Epidermal melanocyte (primary cell): ENCODE measurements around the gene ECE1.
"Not testable (repeated sequence)": the region's sequence is repeated elsewhere in the genome, so short reads cannot be mapped to it uniquely, and the experiment has no call there.

Experiments used
- DNase-seq: peaks from one replicate; pipeline ENCODE4 v3.0.0; 2011; ENCODE audit warnings: low spot score; ENCODE audit not compliant: insufficient read length

The ECE1 gene

GRCh38 chr1:21292984-21293536, 2.8 kb upstream of the ECE1 start:
- DNase-seq = no peak

DNA sequence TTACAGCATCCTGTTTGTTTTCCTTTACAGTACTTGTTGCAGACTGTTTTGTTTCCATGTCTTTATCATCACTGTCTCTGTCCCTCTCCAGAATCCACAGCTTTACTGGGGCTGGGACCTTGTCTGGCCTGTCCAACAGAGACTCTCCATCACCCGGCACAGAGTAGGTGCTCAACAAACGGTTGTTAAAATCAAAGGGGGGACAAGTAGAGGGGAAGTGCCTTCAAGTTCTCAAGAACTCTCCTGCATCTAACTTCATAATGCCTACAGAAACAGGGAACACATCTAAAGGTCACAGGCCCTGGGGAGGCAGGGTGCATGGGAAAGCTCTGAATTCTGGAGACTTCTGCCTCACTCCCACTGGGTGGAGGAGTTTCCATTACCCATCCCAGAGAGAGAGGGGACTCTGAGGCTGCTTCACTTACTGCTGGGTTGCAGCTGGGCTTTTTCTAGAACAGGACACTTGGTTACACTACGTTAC, 2.3 kb upstream of the ECE1 start:
- DNase-seq = no peak

DNA sequence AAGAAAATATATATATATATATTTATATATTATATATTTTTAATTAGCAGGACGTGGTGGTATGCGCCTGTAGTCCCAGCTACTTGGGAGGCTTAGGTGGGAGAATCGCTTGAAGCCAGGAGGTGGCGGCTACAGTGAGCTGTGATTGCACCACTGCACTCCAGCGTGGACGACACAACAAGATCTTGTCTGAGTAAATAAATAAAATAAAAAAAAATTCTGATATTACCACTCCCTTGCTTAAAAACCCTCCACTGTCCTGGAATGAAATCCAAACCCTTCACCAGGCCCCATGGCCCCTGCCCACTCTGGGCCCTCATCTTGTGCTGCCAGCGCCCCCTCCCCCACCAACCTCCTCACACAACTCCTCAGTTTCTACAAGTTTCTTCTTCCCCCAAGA, 1.7 kb upstream of the ECE1 start:
- DNase-seq = no peak

- DNase-seq = no peak
These were observed 921 bp upstream of the ECE1 start for GRCh38 chr1:21291184-21291583.

- DNase-seq = no peak
These were observed 282 bp upstream of the ECE1 start for GRCh38 chr1:21290546-21290944.

GRCh38 chr1:21289127-21289526, 1.1 kb downstream of the ECE1 start:
- DNase-seq = no peak

- DNase-seq = no peak
These were observed 2.3 kb downstream of the ECE1 start for GRCh38 chr1:21287905-21288514.

- not testable (repeated sequence) for DNase-seq
These were observed 4.9 kb downstream of the ECE1 start for GRCh38 chr1:21285386-21285785.

GRCh38 chr1:21285055-21285372, 5.2 kb downstream of the ECE1 start:
- DNase-seq = no peak

DNA sequence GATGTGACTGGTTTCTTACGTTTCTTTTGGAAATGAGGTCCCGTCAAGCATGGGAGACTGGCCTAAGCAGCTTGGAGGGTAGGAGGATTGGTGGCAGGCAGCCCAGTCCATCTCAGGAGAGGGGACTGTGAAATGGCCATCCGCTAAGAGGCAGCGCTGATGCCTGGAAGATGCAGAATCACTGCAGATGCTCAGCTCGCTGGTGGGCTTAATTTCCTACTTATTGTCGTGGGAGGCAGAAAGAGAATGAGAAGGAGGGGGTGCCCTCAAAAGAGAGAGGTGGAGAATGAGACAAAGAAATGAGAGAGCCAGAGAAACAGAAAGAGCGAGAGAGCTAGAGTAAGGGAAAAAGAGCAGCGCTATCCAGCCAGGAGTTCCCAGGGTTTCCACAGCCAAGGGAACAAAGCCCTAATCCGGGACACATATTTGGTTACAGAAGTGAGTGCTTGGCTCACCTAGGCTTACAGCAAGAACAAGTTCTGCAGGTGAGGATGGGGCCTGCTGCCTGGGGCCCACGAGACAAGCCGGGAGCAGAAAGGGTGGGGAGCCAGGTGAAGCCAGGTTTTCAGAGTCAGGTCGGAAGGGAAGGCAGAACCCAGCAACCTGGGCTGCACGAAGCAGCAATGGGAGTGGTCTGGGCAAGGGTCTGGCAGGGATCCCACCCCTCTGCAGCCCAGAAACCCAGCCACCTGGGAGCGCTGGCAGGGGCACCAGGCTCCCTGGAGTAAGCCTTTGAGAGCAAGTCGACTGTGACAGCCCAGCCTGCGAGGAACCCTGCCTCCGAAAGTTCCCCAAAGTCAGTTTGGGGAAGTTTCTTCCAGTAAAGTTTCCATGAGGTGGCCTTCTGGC, 5.8 kb downstream of the ECE1 start:
- no peak for DNase-seq

DNA sequence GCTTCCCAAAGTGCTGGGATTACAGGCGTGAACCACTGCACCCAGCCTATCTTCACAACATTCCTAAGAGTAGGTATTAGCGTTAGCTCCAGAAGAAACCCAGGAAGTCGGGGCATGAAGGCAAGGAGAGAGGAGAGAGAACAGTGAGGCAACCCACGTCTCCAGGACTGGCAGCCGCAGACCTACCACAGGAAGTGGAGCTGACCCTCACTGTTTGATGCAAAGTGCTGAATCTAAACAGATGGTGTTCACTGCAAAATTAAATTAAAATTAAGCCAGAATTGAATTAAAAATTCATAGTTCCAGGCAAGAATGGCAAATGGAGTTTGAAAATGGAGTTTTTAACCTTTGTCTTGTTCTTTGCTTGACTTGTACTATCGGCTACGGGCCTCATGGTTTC, 6.7 kb downstream of the ECE1 start:
- DNase-seq = no peak

DNA sequence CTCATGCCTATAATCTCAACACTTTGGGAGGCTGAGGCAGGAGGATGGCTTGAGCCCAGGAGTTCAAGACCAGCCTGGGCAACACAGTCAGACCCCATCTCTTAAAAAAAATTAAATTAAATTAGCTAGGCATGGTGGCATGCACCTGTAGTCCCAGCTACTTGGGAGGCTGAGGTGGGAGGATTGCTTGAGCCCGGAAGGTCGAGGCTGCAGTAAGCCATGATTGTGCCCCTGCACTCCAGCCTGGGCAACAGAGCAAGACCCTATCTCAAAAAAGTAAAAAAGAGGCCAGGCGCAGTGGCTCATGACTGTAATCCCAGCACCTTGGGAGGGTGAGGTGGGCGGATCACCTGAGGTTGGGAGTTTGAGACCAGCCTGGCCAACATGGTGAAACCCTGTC, 8.2 kb downstream of the ECE1 start:
- DNase-seq = not testable (repeated sequence)

- DNase-seq = no peak
These were observed 9.8 kb downstream of the ECE1 start for GRCh38 chr1:21280482-21280881.

GRCh38 chr1:21280011-21280471, 10.2 kb downstream of the ECE1 start:
- DNase-seq = no peak

DNA sequence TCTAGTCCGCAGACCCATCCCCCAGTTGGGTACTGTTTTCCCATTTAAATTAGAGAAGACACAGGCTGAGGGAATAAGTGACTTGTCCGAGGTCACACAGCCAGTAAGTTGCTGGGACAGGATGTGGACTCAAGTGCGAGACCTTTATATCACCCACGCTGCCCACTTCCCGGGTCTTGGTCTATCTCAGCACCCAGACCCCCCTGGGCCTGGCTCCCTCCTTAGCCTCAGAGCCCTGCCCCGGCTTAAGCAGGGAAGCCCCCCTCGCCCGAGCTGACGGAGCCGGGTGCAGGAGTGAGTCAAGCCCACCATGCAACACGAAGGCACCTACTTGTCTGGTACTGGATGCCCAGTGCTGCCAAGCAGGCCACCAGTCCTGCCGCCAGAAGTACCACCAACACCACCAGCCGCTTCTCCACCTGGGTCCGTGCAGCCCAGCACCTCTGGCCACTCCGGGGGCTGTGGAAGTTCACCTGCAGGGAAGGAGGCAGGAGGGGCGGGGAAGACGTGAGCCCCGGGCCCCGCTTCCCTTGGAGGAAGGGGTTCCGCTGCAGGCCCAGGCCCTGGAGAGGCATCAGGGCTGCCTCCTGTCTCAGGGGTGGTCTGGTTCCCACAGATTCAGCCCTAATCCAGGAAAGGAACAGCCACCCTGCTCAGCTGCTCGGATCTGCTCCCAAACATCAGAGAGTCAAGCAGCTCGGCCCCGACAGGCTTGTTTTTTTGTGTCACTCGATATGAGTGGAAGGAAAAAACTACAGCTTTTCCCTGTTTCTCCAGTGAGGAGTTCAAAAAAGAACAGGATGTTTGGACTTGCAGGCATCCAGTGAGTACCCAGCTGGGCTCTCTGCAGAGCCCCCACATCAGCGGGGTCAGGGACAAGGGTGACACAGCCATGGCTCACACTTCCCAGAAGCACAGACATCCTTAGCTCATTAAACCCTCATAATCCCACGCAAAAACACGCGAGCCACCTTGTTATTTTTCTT, 11.1 kb downstream of the ECE1 start:
- DNase-seq = no peak

DNA sequence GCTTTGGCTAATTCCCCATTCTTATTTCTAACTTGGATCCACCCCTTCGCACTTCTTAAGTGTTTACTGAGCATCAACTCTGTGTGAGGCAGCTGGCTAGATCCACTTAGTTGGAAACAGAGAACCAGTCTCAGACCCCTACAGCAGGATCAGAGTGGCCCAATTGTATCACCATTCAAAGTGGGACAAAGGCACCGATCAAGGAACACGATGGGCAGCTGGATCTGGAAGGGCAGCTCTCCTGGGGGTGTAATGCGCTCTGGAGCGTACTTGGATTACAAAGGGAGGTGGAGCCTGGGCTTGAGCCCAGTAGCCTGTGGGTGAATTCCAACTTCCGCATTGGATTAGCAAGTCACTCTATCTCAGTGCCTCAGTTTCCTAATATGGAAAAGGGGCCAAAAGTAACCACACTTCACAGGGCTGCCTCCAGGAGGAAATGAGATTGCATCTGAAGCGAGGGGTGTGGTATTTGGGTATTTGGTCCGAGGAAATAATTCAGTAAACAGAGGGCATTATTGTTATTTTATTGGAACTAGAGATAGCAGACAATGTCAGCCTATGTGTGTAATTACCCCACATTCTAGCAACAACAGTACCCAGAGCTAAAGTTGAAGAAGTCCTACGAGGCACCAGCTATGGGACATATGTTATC, 11.9 kb downstream of the ECE1 start:
- DNase-seq = no peak

GRCh38 chr1:21277180-21277579, 13.1 kb downstream of the ECE1 start:
- no peak for DNase-seq

- no peak for DNase-seq
These were observed 17.7 kb downstream of the ECE1 start for GRCh38 chr1:21272540-21272939.

DNA sequence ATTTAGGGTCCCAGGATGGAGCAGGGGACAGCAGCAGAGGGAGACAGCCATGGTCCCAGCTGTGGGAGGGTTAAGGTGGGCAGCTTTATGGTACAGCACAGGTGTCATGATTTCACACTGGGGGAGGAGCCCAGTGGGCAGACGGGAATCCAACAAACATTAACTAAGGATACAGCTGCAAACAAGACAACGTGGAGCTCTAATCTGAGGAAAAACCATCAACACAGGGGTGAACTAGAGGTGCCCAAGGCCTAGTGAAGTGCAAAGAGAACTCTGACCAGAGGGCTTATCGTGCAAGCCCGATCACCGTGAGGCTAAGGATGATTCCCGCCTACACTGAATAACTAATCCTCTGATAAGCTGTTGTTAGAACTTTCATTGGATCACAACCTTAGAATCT, 18.7 kb downstream of the ECE1 start:
- DNase-seq = no peak

- peak; percentile 67 for DNase-seq
These were observed 20.1 kb downstream of the ECE1 start for GRCh38 chr1:21270086-21270689.
